KMS-11 (cell line): ENCODE measurements around the gene SHKBP1.

Experiments used
- H2AFZ ChIP-seq: fragments of 200-600 bp; sonication (generic); 2 replicates; pipeline ENCODE4 v1.6.1; 2016; ENCODE audit warnings: antibody characterized with exemption, mixed run types, low read depth
- H3K27ac ChIP-seq: fragments of 200-600 bp; sonication (generic); 2 replicates; pipeline ENCODE4 v1.6.1; 2016; ENCODE audit warnings: mild to moderate bottlenecking, mixed run types
- H3K27me3 ChIP-seq: fragments of 200-600 bp; sonication (generic); 2 replicates; pipeline ENCODE4 v1.6.1; 2017; ENCODE audit warnings: mild to moderate bottlenecking, low read depth, mixed run types, moderate library complexity; ENCODE audit not compliant: insufficient read depth
- H3K36me3 ChIP-seq: fragments of 200-600 bp; sonication (generic); 2 replicates; pipeline ENCODE4 v1.6.1; 2017; ENCODE audit warnings: mild to moderate bottlenecking, mixed run types; ENCODE audit not compliant: insufficient read depth
- H3K4me1 ChIP-seq: fragments of 200-600 bp; sonication (generic); 2 replicates; pipeline ENCODE4 v1.6.1; 2016; ENCODE audit warnings: mild to moderate bottlenecking, low read depth, mixed run types; ENCODE audit not compliant: poor library complexity, severe bottlenecking
- H3K4me2 ChIP-seq: fragments of 200-600 bp; sonication (generic); 2 replicates; pipeline ENCODE4 v1.7.0; 2016; ENCODE audit warnings: mild to moderate bottlenecking, mixed run types
- H3K4me3 ChIP-seq: fragments of 200-600 bp; sonication (generic); IDR thresholded peaks from 2 replicates; pipeline ENCODE4 v1.6.1; 2017; ENCODE audit warnings: low read depth, low read length, mixed read lengths; ENCODE audit not compliant: insufficient read depth
- H3K79me2 ChIP-seq: fragments of 200-600 bp; sonication (generic); 2 replicates; pipeline ENCODE4 v1.6.1; 2016; ENCODE audit warnings: low read depth, mixed run types; ENCODE audit not compliant: insufficient read depth
- H3K9ac ChIP-seq: fragments of 200-600 bp; sonication (generic); 2 replicates; pipeline ENCODE4 v1.6.1; 2016; ENCODE audit warnings: mild to moderate bottlenecking, mixed run types
- H4K20me1 ChIP-seq: fragments of 200-600 bp; sonication (generic); 2 replicates; pipeline ENCODE4 v1.6.1; 2016; ENCODE audit warnings: mild to moderate bottlenecking, mixed run types; ENCODE audit not compliant: insufficient read depth
- CTCF ChIP-seq: fragments of 200-600 bp; sonication (generic); conservative IDR thresholded peaks from 2 replicates; pipeline ENCODE4 v1.6.1; 2017; ENCODE audit warnings: low read depth, mild to moderate bottlenecking, antibody characterized with exemption, low read length, moderate library complexity, mixed read lengths

The SHKBP1 gene

DNA sequence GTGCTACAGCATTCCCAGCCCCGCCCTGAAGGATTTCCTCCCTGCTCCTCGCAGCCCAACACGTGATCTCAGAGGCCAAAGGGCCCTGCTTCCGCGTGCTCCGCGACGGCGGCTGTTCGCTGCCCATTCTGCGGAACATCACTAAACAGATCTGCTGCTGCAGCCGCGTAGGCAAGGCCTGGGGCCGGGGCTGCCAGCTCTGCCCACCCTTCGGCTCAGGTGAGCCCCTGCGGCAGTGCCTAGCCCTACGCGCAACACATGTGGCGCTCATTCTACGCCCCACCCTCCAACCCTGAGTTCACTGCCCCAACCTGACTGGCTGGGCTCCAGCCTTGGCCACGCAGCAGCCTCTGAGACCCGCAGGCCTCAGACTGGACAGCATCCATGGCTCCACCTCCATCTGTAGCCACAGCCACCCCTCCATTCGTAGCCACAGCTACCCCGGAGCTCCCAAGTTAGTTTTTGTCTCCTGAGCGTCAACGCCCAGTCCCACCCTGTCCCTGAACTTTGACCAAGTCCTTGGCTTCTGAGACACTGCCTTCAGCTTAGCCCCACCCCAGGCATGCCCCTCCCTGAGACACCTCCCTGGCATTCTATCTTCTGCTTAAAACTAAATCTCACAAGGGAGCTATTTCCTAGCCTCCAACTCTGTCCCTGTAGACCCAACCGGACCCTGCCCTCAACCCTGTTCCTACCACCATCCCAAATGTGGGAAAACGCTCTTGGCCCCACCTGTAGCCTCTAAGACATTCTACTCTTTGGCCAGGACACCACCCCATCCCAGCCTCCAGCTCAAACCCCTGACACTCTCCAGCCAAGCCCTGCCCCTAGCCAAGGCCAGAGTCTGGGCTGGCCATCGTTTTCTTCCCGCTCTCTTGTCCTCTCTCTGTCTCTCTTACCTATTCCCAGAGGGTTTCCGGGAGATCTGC, 30.9 kb downstream of the SHKBP1 start:
- H3K79me2 ChIP-seq = no peaks in the 10 kb centered on the region
- H3K4me3 ChIP-seq = no peak overlapping the region
- H4K20me1 ChIP-seq = no peaks in the 10 kb centered on the region
- no peak overlapping the region for H2AFZ ChIP-seq
- H3K36me3 ChIP-seq = no peaks in the 10 kb centered on the region
- peaks cover 41% of the 10 kb centered on the region for H3K4me1 ChIP-seq
- H3K27me3 ChIP-seq = no peaks in the 10 kb centered on the region
- TF ChIP-seq CTCF = no peak
- no peak overlapping the region for H3K9ac ChIP-seq
- H3K27ac ChIP-seq = no peak overlapping the region
- no peak overlapping the region for H3K4me2 ChIP-seq

DNA sequence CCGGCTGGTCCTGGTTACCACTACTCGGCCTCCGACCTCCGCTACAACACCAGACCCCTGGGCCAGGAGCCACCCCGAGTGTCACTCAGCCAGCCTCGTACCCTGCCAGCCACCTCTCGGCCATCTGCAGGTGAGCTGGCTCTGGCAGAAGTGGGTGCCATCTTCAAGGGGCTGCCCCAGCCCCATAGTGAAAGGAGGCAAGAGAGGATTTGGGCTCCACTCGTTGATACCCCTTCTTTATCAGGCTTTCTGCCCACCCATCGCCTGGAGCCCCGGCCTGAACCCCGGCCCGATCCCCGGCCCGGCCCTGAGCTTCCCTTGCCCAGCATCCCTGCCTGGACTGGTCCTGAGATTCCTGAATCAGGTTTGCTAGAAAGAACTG, 31.6 kb downstream of the SHKBP1 start:
- Histone ChIP-seq H3K9ac (no peak overlapping the region), H3K27ac (no peak overlapping the region), H3K79me2 (no peaks in the 10 kb centered on the region), H3K27me3 (no peaks in the 10 kb centered on the region), H3K4me2 (no peak overlapping the region), H2AFZ (no peak overlapping the region), H3K4me3 (no peak overlapping the region), H4K20me1 (no peaks in the 10 kb centered on the region), H3K4me1 (peaks cover 40% of the 10 kb centered on the region), H3K36me3 (no peaks in the 10 kb centered on the region)
- TF ChIP-seq CTCF = no peak

GRCh38 chr19:40608957-40609356, 32.3 kb downstream of the SHKBP1 start:
- H3K27ac ChIP-seq = no peak overlapping the region
- peak overlapping the region; percentile 5 for H3K4me3 ChIP-seq
- no peaks in the 10 kb centered on the region for H3K27me3 ChIP-seq
- H3K4me2 ChIP-seq = peak overlapping the region; percentile 70
- no peaks in the 10 kb centered on the region for H3K79me2 ChIP-seq
- TF ChIP-seq CTCF = no peak
- peak overlapping the region; percentile 77; the same call in 1 of the 2 replicates for H2AFZ ChIP-seq
- 0 out of 2 replicates have a peak overlapping the region, but pooled peaks have one; percentile 55 for H3K9ac ChIP-seq
- H3K36me3 ChIP-seq = no peaks in the 10 kb centered on the region
- H3K4me1 ChIP-seq = peaks cover 36% of the 10 kb centered on the region
- no peaks in the 10 kb centered on the region for H4K20me1 ChIP-seq

- peak overlapping the region; percentile 21; the same call in 1 of the 2 replicates for H3K27ac ChIP-seq
- no peaks in the 10 kb centered on the region for H4K20me1 ChIP-seq
- H3K9ac ChIP-seq = peak overlapping the region; percentile 55; the same call in 1 of the 2 replicates
- H3K36me3 ChIP-seq = no peaks in the 10 kb centered on the region
- H3K4me1 ChIP-seq = peaks cover 30% of the 10 kb centered on the region
- H3K4me2 ChIP-seq = peak overlapping the region; percentile 93
- H3K27me3 ChIP-seq = no peaks in the 10 kb centered on the region
- no peak for TF ChIP-seq CTCF
- no peaks in the 10 kb centered on the region for H3K79me2 ChIP-seq
- peak overlapping the region; percentile 77 for H2AFZ ChIP-seq
- H3K4me3 ChIP-seq = peak overlapping the region; percentile 46
Measured at GRCh38 chr19:40609561-40610395, 33.1 kb downstream of the SHKBP1 start.
